ENCODE results near the gene AADACL4. TPM values are rescaled to one million over a fixed set of nuclear protein-coding genes. Genes with fewer than 3 reads are reported as not detected.

Gene AADACL4
- polyA plus RNA-seq, 1 experiment: not detected

- H3K27ac ChIP-seq (ENCODE audit: low read depth, low read length): no peak overlapping the region
- POLR2A ChIA-PET: no interaction called here
- no peak for DNase-seq (ENCODE audit: low read depth, low spot score)
- peaks cover 9% of the 10 kb centered on the region for H3K27me3 ChIP-seq (ENCODE audit: control insufficient read depth, insufficient read depth, low read length)
- CTCF ChIA-PET: interaction anchor here (0.6 to 5.6 kb wide), 13 partner anchors 11 to 344 kb away, joined by 3 to 48 read pairs (median 5); no protein-coding TSS in a partner anchor
- H3K9me3 ChIP-seq (ENCODE audit: control insufficient read depth, insufficient read depth, low read length): peaks cover 4% of the 10 kb centered on the region; the same call in 1 of the 2 replicates
- H3K4me3 ChIP-seq (ENCODE audit: low read depth, low read length): no peak overlapping the region
- TF ChIP-seq CTCF (IDR thresholded peaks at IDR 0.05; ENCODE audit: low read depth, low read length): no peak
These were observed 23.4 kb upstream of the AADACL4 start for GRCh38 chr1:12620488-12620865.

- POLR2A ChIA-PET: no interaction called here
- CTCF ChIA-PET: interaction anchor here (0.6 to 5.6 kb wide), 11 partner anchors 11 to 345 kb away, joined by 3 to 48 read pairs (median 5); no protein-coding TSS in a partner anchor
- no peak for DNase-seq (ENCODE audit: low read depth, low spot score)
- H3K27ac ChIP-seq (ENCODE audit: low read depth, low read length): no peak overlapping the region
- H3K27me3 ChIP-seq (ENCODE audit: control insufficient read depth, insufficient read depth, low read length): peaks cover 9% of the 10 kb centered on the region
- no peak overlapping the region for H3K4me3 ChIP-seq (ENCODE audit: low read depth, low read length)
- TF ChIP-seq CTCF (IDR thresholded peaks at IDR 0.05; ENCODE audit: low read depth, low read length): no peak
- H3K9me3 ChIP-seq (ENCODE audit: control insufficient read depth, insufficient read depth, low read length): peaks cover 4% of the 10 kb centered on the region; the same call in 1 of the 2 replicates
These were observed 23.0 kb upstream of the AADACL4 start for GRCh38 chr1:12620931-12621330.

- no peak overlapping the region for H3K4me3 ChIP-seq (ENCODE audit: low read depth, low read length)
- no peak for DNase-seq (ENCODE audit: low read depth, low spot score)
- TF ChIP-seq CTCF (IDR thresholded peaks at IDR 0.05; ENCODE audit: low read depth, low read length): no peak
- no peak overlapping the region for H3K27ac ChIP-seq (ENCODE audit: low read depth, low read length)
- CTCF ChIA-PET: interaction anchor here (0.6 to 5.6 kb wide), 10 partner anchors 10 to 311 kb away, joined by 3 to 48 read pairs (median 6); no protein-coding TSS in a partner anchor
- POLR2A ChIA-PET: no interaction called here
- peaks cover 4% of the 10 kb centered on the region; the same call in 1 of the 2 replicates for H3K9me3 ChIP-seq (ENCODE audit: control insufficient read depth, insufficient read depth, low read length)
- H3K27me3 ChIP-seq (ENCODE audit: control insufficient read depth, insufficient read depth, low read length): peaks cover 9% of the 10 kb centered on the region
These were observed 22.2 kb upstream of the AADACL4 start for GRCh38 chr1:12621346-12622335.

GRCh38 chr1:12622506-12622905, 21.4 kb upstream of the AADACL4 start:
- Histone ChIP-seq H3K27me3 (ENCODE audit: control insufficient read depth, insufficient read depth, low read length) (peaks cover 12% of the 10 kb centered on the region), H3K9me3 (ENCODE audit: control insufficient read depth, insufficient read depth, low read length) (no peaks in the 10 kb centered on the region), H3K27ac (ENCODE audit: low read depth, low read length) (no peak overlapping the region), H3K4me3 (ENCODE audit: low read depth, low read length) (no peak overlapping the region)
- no peak for DNase-seq (ENCODE audit: low read depth, low spot score)
- ChIA-PET POLR2A (no interaction called here), CTCF (interaction anchor here (1.6 to 5.6 kb wide), 3 partner anchors 34 to 309 kb away, joined by 4 to 48 read pairs (median 30); no protein-coding TSS in a partner anchor)
- no peak for TF ChIP-seq CTCF (IDR thresholded peaks at IDR 0.05; ENCODE audit: low read depth, low read length)

GRCh38 chr1:12625276-12625675, 18.6 kb upstream of the AADACL4 start:
- no peak overlapping the region for H3K27ac ChIP-seq (ENCODE audit: low read depth, low read length)
- ChIA-PET CTCF (no interaction called here), POLR2A (no interaction called here)
- no peak for TF ChIP-seq CTCF (IDR thresholded peaks at IDR 0.05; ENCODE audit: low read depth, low read length)
- H3K9me3 ChIP-seq (ENCODE audit: control insufficient read depth, insufficient read depth, low read length): no peaks in the 10 kb centered on the region; the same call in 1 of the 2 replicates
- H3K27me3 ChIP-seq (ENCODE audit: control insufficient read depth, insufficient read depth, low read length): peaks cover 21% of the 10 kb centered on the region
- H3K4me3 ChIP-seq (ENCODE audit: low read depth, low read length): no peak overlapping the region
- DNase-seq (ENCODE audit: low read depth, low spot score): no peak
